Endothelial cell of umbilical vein (primary cell): ENCODE data around the gene ZNF503.

ENCODE experiments used
- EZH2 ChIP-seq: IDR thresholded peaks from 2 replicates; pipeline ENCODE4 v1.6.1; 2012; ENCODE audit warnings: borderline replicate concordance, low read depth, mild to moderate bottlenecking, moderate library complexity, low read length, inconsistent platforms; ENCODE audit not compliant: severe bottlenecking
- FOS ChIP-seq: IDR thresholded peaks from 2 replicates; pipeline ENCODE4 v1.6.1; 2011; ENCODE audit warnings: mild to moderate bottlenecking, low read length, moderate library complexity, borderline replicate concordance; ENCODE audit not compliant: insufficient read depth
- JUN ChIP-seq: IDR thresholded peaks from 2 replicates; pipeline ENCODE4 v1.6.1; 2011; ENCODE audit warnings: borderline replicate concordance, low read depth; ENCODE audit not compliant: insufficient read length, insufficient read depth
- MYC ChIP-seq: IDR thresholded peaks from one replicate; pipeline ENCODE4 v1.6.1; 2011; ENCODE audit warnings: mild to moderate bottlenecking, low read depth, low read length
- POLR2A ChIP-seq: IDR thresholded peaks from 2 replicates; pipeline ENCODE4 v1.6.1; 2012; ENCODE audit warnings: low read depth, mild to moderate bottlenecking, control low read depth, low read length
- POLR2AphosphoS5 ChIP-seq: IDR thresholded peaks from 2 replicates; pipeline ENCODE4 v1.6.1; 2012; ENCODE audit warnings: low read depth, mild to moderate bottlenecking, control low read depth, low read length, moderate library complexity; ENCODE audit not compliant: insufficient read depth
- TF ChIP-seq, protein P1 (sequence below), 2 donors: IDR thresholded peaks; 1 replicate in 1 of 2; 2 replicates in 1 of 2; pipeline ENCODE4 v1.5.1; 2011; ENCODE audit warnings: low read length in 2 of 2, mild to moderate bottlenecking in 2 of 2, moderate library complexity in 2 of 2, control low read depth in 1 of 2, inconsistent platforms in 1 of 2, low read depth in 1 of 2; ENCODE audit not compliant: insufficient read depth in 1 of 2; ENCODE audit errors: extremely low read depth in 1 of 2

- TF ChIP-seq, protein P1, sequence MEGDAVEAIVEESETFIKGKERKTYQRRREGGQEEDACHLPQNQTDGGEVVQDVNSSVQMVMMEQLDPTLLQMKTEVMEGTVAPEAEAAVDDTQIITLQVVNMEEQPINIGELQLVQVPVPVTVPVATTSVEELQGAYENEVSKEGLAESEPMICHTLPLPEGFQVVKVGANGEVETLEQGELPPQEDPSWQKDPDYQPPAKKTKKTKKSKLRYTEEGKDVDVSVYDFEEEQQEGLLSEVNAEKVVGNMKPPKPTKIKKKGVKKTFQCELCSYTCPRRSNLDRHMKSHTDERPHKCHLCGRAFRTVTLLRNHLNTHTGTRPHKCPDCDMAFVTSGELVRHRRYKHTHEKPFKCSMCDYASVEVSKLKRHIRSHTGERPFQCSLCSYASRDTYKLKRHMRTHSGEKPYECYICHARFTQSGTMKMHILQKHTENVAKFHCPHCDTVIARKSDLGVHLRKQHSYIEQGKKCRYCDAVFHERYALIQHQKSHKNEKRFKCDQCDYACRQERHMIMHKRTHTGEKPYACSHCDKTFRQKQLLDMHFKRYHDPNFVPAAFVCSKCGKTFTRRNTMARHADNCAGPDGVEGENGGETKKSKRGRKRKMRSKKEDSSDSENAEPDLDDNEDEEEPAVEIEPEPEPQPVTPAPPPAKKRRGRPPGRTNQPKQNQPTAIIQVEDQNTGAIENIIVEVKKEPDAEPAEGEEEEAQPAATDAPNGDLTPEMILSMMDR (IDR thresholded peaks at IDR 0.05; ENCODE audit: extremely low read depth in 1 of 2, insufficient read depth in 1 of 2, low read depth in 1 of 2, low read length in 2 of 2) = no peak
- TF ChIP-seq POLR2AphosphoS5 = no peak
- no peak for TF ChIP-seq FOS
- TF ChIP-seq EZH2 = no peak
- peak; percentile 39 for TF ChIP-seq JUN
- TF ChIP-seq POLR2A = no peak
- no peak for TF ChIP-seq MYC
Observed at GRCh38 chr10:75428434-75429158, 27.0 kb upstream of the ZNF503 start.
